A673 (cell line): ENCODE measurements around the gene GON4L. TPM values are rescaled to one million over a fixed set of nuclear protein-coding genes. Genes with fewer than 3 reads are reported as not detected.

ENCODE experiments used
- BruUV-seq: library from RNA; stranded (reverse); fragments of 400-500 nt; replicated peaks from 2 replicates; lab custom pipeline; 2021; lab: Mats Ljungman, UMichigan
- CTCF ChIA-PET: fragments of 300-600 bp; sonication (Branson Sonifier 250); formaldehyde crosslinking; loops from one replicate; lab custom pipeline; 2022; ENCODE audit warnings: antibody characterized with exemption; lab: Charles Lee
- POLR2A ChIA-PET: fragments of 300-600 bp; sonication (Branson Sonifier 250); formaldehyde crosslinking; loops from one replicate; lab custom pipeline; 2022; ENCODE audit warnings: antibody characterized with exemption; ENCODE audit not compliant: low non-redundant PET; lab: Charles Lee
- DNase-seq: peaks from one replicate; pipeline ENCODE4 v3.0.0-alpha.2; 2015; ENCODE audit warnings: low spot score
- H3K27ac ChIP-seq: fragments of 200-600 bp; sonication (generic); 2 replicates; pipeline ENCODE4 v1.5.1; 2016; ENCODE audit warnings: mixed run types, low read depth, mild to moderate bottlenecking, mixed read lengths, antibody characterized with exemption, low read length; ENCODE audit not compliant: poor library complexity, severe bottlenecking
- H3K27me3 ChIP-seq: fragments of 200-600 bp; sonication (generic); replicated peaks from 2 replicates; pipeline ENCODE4 v1.6.1; 2017; ENCODE audit warnings: mixed run types, low read depth, mild to moderate bottlenecking, mixed read lengths, antibody characterized with exemption, low read length; ENCODE audit not compliant: insufficient read depth, poor library complexity
- H3K36me3 ChIP-seq: fragments of 200-600 bp; sonication (generic); 2 replicates; pipeline ENCODE4 v1.6.1; 2016; ENCODE audit warnings: mixed run types, mild to moderate bottlenecking, mixed read lengths, antibody characterized with exemption, low read length; ENCODE audit not compliant: insufficient read depth, poor library complexity, severe bottlenecking
- H3K4me1 ChIP-seq: fragments of 200-600 bp; sonication (generic); 2 replicates; pipeline ENCODE4 v1.6.1; 2017; ENCODE audit warnings: mixed run types, mild to moderate bottlenecking, mixed read lengths, antibody characterized with exemption, low read length; ENCODE audit not compliant: insufficient read depth, poor library complexity, severe bottlenecking
- H3K4me3 ChIP-seq: fragments of 200-600 bp; sonication (generic); 2 replicates; pipeline ENCODE4 v1.5.1; 2016; ENCODE audit warnings: low read depth, mixed run types, mild to moderate bottlenecking, mixed read lengths, low read length; ENCODE audit not compliant: poor library complexity, severe bottlenecking
- H3K9me3 ChIP-seq: fragments of 200-600 bp; sonication (generic); 2 replicates; pipeline ENCODE4 v1.6.1; 2016; ENCODE audit warnings: mixed run types, low read depth, mild to moderate bottlenecking, mixed read lengths, antibody characterized with exemption, low read length; ENCODE audit not compliant: poor library complexity, severe bottlenecking
- CTCF ChIP-seq: fragments of 300-800, 200-600 bp; sonication (generic); conservative IDR thresholded peaks from 2 replicates; pipeline ENCODE4 v1.5.1; 2017; ENCODE audit warnings: low read depth, mild to moderate bottlenecking, antibody characterized with exemption, low read length, moderate library complexity, mixed read lengths
- EZH2 ChIP-seq: fragments of 200-600 bp; sonication (generic); IDR thresholded peaks from 2 replicates; pipeline ENCODE4 v1.6.1; 2017; ENCODE audit warnings: borderline replicate concordance, low read depth, mild to moderate bottlenecking, mixed read lengths, antibody characterized with exemption, low read length; ENCODE audit not compliant: poor library complexity, severe bottlenecking
- intact Hi-C: fragments of 100-400 bp; cut with micrococcal nuclease; formaldehyde crosslinking; loops from one replicate; pipeline ENCODE4 v1.10.0; 2022; ENCODE audit not compliant: unreplicated experiment
- total RNA-seq: library from RNA; stranded (reverse); gene quantifications from 2 replicates; pipeline ENCODE4 v1.2.3, GENCODE V29; 2021

The GON4L gene
- total RNA-seq, 1 experiment from 2014 or later, result 55.7 TPM

GRCh38 chr1:155859881-155860871 lies 3.2 kb upstream of the GON4L start:
- H3K9me3 ChIP-seq, result no peaks in the 10 kb centered on the region
- POLR2A ChIA-PET, result interaction anchor here (0.5 to 0.6 kb wide), 3 partner anchors 213 to 850 kb away, joined by 3 to 4 read pairs (median 3); no protein-coding TSS in a partner anchor
- CTCF ChIA-PET, result no interaction called here
- BruUV-seq, result no TSS peak
- H3K4me3 ChIP-seq, result peak overlapping the region; percentile 50
- peak overlapping the region; percentile 73 for H3K27ac ChIP-seq
- no peak for TF ChIP-seq EZH2
- TF ChIP-seq CTCF, result no peak
- peaks cover 11% of the 10 kb centered on the region for H3K4me1 ChIP-seq
- intact Hi-C loops, result no loop called here
- peaks cover 3% of the 10 kb centered on the region for H3K36me3 ChIP-seq
- peak; percentile 81 for DNase-seq
- H3K27me3 ChIP-seq, result no peaks in the 10 kb centered on the region

GRCh38 chr1:155859234-155859829 lies 2.3 kb upstream of the GON4L start, which contains the start of gene SYT11:
TSS of gene SYT11 (plus strand) at chr1:155859567. CDS start at chr1:155859762, 195 bp downstream.
- no TSS peak for BruUV-seq
- no peak for TF ChIP-seq CTCF
- TF ChIP-seq EZH2, result no peak
- POLR2A ChIA-PET, result interaction anchor here (0.5 kb wide), 1 partner anchor 214 kb away, joined by 4 read pairs; no protein-coding TSS in a partner anchor
- DNase-seq, result peak; percentile 98
- peaks cover 9% of the 10 kb centered on the region for H3K36me3 ChIP-seq
- intact Hi-C loops, result no loop called here
- H3K4me1 ChIP-seq, result peaks cover 11% of the 10 kb centered on the region
- no peaks in the 10 kb centered on the region for H3K27me3 ChIP-seq
- CTCF ChIA-PET, result no interaction called here
- H3K27ac ChIP-seq, result peak within 1 kb of the TSS; percentile 73
- peak within 1 kb of the TSS; percentile 50 for H3K4me3 ChIP-seq
- no peaks in the 10 kb centered on the region for H3K9me3 ChIP-seq

DNA sequence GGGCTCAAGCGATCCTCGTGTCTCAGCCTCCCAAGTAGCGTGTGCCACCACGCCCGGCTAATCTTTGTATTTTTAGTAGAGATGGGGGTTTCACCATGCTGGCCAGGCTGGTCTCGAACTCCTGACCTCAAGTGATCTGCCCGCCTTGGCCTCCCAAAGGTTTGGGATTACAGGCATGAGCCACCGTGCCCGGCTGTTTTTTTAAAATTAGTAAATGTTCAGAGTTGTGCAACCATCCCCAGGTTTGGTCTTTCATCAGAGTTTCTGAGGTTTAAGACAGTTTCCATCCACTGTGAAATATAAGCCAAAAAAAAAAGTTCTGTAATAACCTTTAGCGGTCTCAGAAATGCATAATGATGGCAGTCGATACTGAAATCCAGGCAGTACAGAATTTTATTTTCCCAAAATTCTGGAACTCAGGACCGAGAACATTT lies 1.8 kb upstream of the GON4L start:
- Histone ChIP-seq H3K27ac (peak overlapping the region; percentile 55), H3K27me3 (no peaks in the 10 kb centered on the region), H3K9me3 (no peaks in the 10 kb centered on the region), H3K4me1 (peaks cover 11% of the 10 kb centered on the region), H3K36me3 (peaks cover 14% of the 10 kb centered on the region), H3K4me3 (peak overlapping the region; percentile 50)
- no peak for DNase-seq
- TF ChIP-seq EZH2, result no peak
- TF ChIP-seq CTCF, result no peak
- intact Hi-C loops, result no loop called here
- no TSS peak for BruUV-seq
- POLR2A ChIA-PET, result no interaction called here
- CTCF ChIA-PET, result no interaction called here
